H1 (cell line): ENCODE data around the gene WDR64. TPM values are rescaled to one million over a fixed set of nuclear protein-coding genes. Genes with fewer than 3 reads are reported as not detected.

ENCODE experiments used
- CTCF ChIA-PET: fragments of 300-600 bp; sonication (Branson Sonifier 250); formaldehyde crosslinking; loops from one replicate; lab custom pipeline; 2021; ENCODE audit not compliant: partially characterized antibody; lab: Charles Lee
- POLR2A ChIA-PET: fragments of 300-600 bp; sonication (Branson Sonifier 250); formaldehyde crosslinking; loops from one replicate; lab custom pipeline; 2021; ENCODE audit warnings: inconsistent platforms; ENCODE audit not compliant: partially characterized antibody; lab: Charles Lee
- DNase-seq, 2 experiments: peaks; one replicate each; pipeline versions ENCODE4 v3.0.0 to v3.0.0-alpha.2; 2010 to 2022; ENCODE audit warnings: low spot score in 2 of 2, low read depth in 1 of 2, mixed read lengths in 1 of 2
- FAIRE-seq: peaks from 2 replicates; lab custom pipeline; 2011; peaks lifted over from hg19 to GRCh38; lab: Jason Lieb, UNC
- H2AFZ ChIP-seq: 2 replicates; pipeline ENCODE4 v1.8.1; 2012; ENCODE audit warnings: low read length, inconsistent platforms
- H2AK5ac ChIP-seq: 2 replicates; pipeline ENCODE4 v1.6.1; 2013; ENCODE audit warnings: low read depth, low read length
- H2BK120ac ChIP-seq: replicated peaks from 2 replicates; pipeline ENCODE3; 2013; ENCODE audit warnings: low read depth, low read length, inconsistent platforms
- H2BK12ac ChIP-seq: 2 replicates; pipeline ENCODE4 v1.6.1; 2013; ENCODE audit warnings: low read depth, low read length
- H2BK15ac ChIP-seq: 2 replicates; pipeline ENCODE4 v1.6.1; 2013; ENCODE audit warnings: low read length
- H2BK20ac ChIP-seq: 2 replicates; pipeline ENCODE4 v1.6.1; 2013; ENCODE audit warnings: low read length
- H2BK5ac ChIP-seq: 2 replicates; pipeline ENCODE4 v1.6.1; 2013; ENCODE audit warnings: low read depth, low read length
- H3K14ac ChIP-seq: 2 replicates; pipeline ENCODE4 v1.6.1; 2013; ENCODE audit warnings: inconsistent platforms; ENCODE audit not compliant: insufficient read length
- H3K18ac ChIP-seq: 2 replicates; pipeline ENCODE4 v1.6.1; 2013; ENCODE audit warnings: low read length; ENCODE audit errors: extremely low read depth
- H3K23ac ChIP-seq: 2 replicates; pipeline ENCODE4 v1.6.1; 2013; ENCODE audit warnings: inconsistent platforms; ENCODE audit not compliant: insufficient read length
- H3K23me2 ChIP-seq: 2 replicates; pipeline ENCODE4 v1.6.1; 2013; ENCODE audit warnings: low read depth, low read length
- H3K27ac ChIP-seq: 2 replicates; pipeline ENCODE4 v1.6.1; 2011; ENCODE audit warnings: low read depth, low read length, inconsistent platforms
- H3K27me3 ChIP-seq, 4 experiments: replicated peaks in 1 of 4; 1 replicate in 1 of 4; 2 replicates in 3 of 4; pipeline versions ENCODE4 v1.6.1 to v1.8.1; 2011 to 2013; ENCODE audit warnings: low read length in 3 of 4, mild to moderate bottlenecking in 3 of 4, inconsistent platforms in 2 of 4, mixed read lengths in 2 of 4, moderate library complexity in 1 of 4; ENCODE audit not compliant: control insufficient read depth in 3 of 4, insufficient read depth in 3 of 4; ENCODE audit errors: extremely low read depth in 1 of 4
- H3K36me3 ChIP-seq, 4 experiments: 2 replicates each; pipeline versions ENCODE4 v1.6.1 to v1.8.1; 2011 to 2013; ENCODE audit warnings: mild to moderate bottlenecking in 4 of 4, low read length in 3 of 4, moderate library complexity in 2 of 4, control low read depth in 1 of 4, inconsistent platforms in 1 of 4; ENCODE audit not compliant: insufficient read depth in 4 of 4, control insufficient read depth in 2 of 4
- H3K4ac ChIP-seq: replicated peaks from 2 replicates; pipeline ENCODE3; 2013; ENCODE audit warnings: low read length, low read depth, mixed read lengths, inconsistent platforms; ENCODE audit not compliant: insufficient read length
- H3K4me1 ChIP-seq, 4 experiments: replicated peaks in 1 of 4; 1 replicate in 1 of 4; 2 replicates in 3 of 4; pipeline versions ENCODE4 v1.6.1 to v1.8.1; 2011 to 2013; ENCODE audit warnings: low read length in 3 of 4, inconsistent platforms in 2 of 4, mixed read lengths in 1 of 4; ENCODE audit not compliant: insufficient read depth in 4 of 4, control insufficient read depth in 3 of 4
- H3K4me2 ChIP-seq, 2 experiments: 2 replicates each; pipeline versions ENCODE4 v1.6.1 to v1.8.1; 2011 to 2013; ENCODE audit warnings: low read depth in 2 of 2, low read length in 2 of 2, control low read depth in 1 of 2, inconsistent platforms in 1 of 2, mild to moderate bottlenecking in 1 of 2; ENCODE audit not compliant: insufficient read depth in 1 of 2
- H3K4me3 ChIP-seq, 4 experiments: fragments of 200-600, 300-600 bp in 1 of 4; sonication (generic), shearing (Covaris generic), sonication (Bioruptor Twin) in 1 of 4; 2 replicates each; pipeline versions ENCODE4 v1.5.1 to v1.8.1; 2011 to 2016; ENCODE audit warnings: low read length in 4 of 4, low read depth in 3 of 4, control low read depth in 2 of 4, inconsistent platforms in 2 of 4, mild to moderate bottlenecking in 2 of 4, mixed read lengths in 1 of 4, moderate library complexity in 1 of 4; ENCODE audit not compliant: insufficient read depth in 2 of 4; ENCODE audit errors: extremely low read depth in 1 of 4
- H3K56ac ChIP-seq: replicated peaks from 2 replicates; pipeline ENCODE3; 2013; ENCODE audit warnings: low read depth, mild to moderate bottlenecking, mixed read lengths, low read length, inconsistent platforms; ENCODE audit not compliant: insufficient read length
- H3K79me1 ChIP-seq: 2 replicates; pipeline ENCODE4 v1.6.1; 2013; ENCODE audit warnings: low read depth, low read length, control low read depth
- H3K79me2 ChIP-seq, 2 experiments: 2 replicates each; pipeline versions ENCODE4 v1.6.1 to v1.8.1; 2012 to 2013; ENCODE audit warnings: low read length in 2 of 2, mild to moderate bottlenecking in 2 of 2, inconsistent platforms in 1 of 2; ENCODE audit not compliant: insufficient read depth in 2 of 2, control insufficient read depth in 1 of 2
- H3K9ac ChIP-seq, 4 experiments: replicated peaks in 1 of 4; 1 replicate in 1 of 4; 2 replicates in 3 of 4; pipeline versions ENCODE4 v1.6.1 to v1.8.1; 2011 to 2013; ENCODE audit warnings: low read depth in 3 of 4, low read length in 3 of 4, control low read depth in 2 of 4, mild to moderate bottlenecking in 2 of 4, moderate library complexity in 2 of 4, inconsistent platforms in 1 of 4; ENCODE audit errors: extremely low read depth in 1 of 4
- H3K9me3 ChIP-seq, 2 experiments: 2 replicates each; pipeline versions ENCODE4 v1.6.1 to v1.8.1; 2012 to 2013; ENCODE audit warnings: mild to moderate bottlenecking in 2 of 2, moderate library complexity in 2 of 2, control low read depth in 1 of 2, inconsistent platforms in 1 of 2, low read depth in 1 of 2, low read length in 1 of 2, mixed read lengths in 1 of 2; ENCODE audit not compliant: insufficient read depth in 2 of 2
- H4K20me1 ChIP-seq, 2 experiments: replicated peaks in 1 of 2; 2 replicates each; pipeline versions ENCODE3 to v1.8.1; 2011 to 2013; ENCODE audit warnings: inconsistent platforms in 2 of 2, low read length in 2 of 2, mild to moderate bottlenecking in 1 of 2; ENCODE audit not compliant: insufficient read depth in 2 of 2, control insufficient read depth in 1 of 2
- H4K5ac ChIP-seq: 2 replicates; pipeline ENCODE4 v1.6.1; 2013; ENCODE audit warnings: low read length, low read depth, mixed read lengths, inconsistent platforms; ENCODE audit not compliant: insufficient read length
- H4K8ac ChIP-seq: 2 replicates; pipeline ENCODE4 v1.8.0; 2013; ENCODE audit warnings: mild to moderate bottlenecking, moderate library complexity, low read length, inconsistent platforms; ENCODE audit not compliant: insufficient read depth; ENCODE audit errors: extremely low read depth
- H4K91ac ChIP-seq: replicated peaks from 2 replicates; pipeline ENCODE3; 2013; ENCODE audit warnings: low read length, mixed read lengths, inconsistent platforms; ENCODE audit not compliant: insufficient read length
- POLR2A ChIP-seq, 2 experiments: IDR thresholded peaks; 1 replicate in 1 of 2; 2 replicates in 1 of 2; pipeline ENCODE4 v1.6.1; 2011; ENCODE audit warnings: low read depth in 2 of 2, low read length in 2 of 2, mild to moderate bottlenecking in 2 of 2; ENCODE audit errors: control extremely low read depth in 1 of 2
- WGBS, 2 experiments: shearing (Covaris generic) in 1 of 2; methylation state at CpG; one replicate each; pipeline versions ENCODE4 v1.1.6 to v1.1.7; 2013 to 2015; ENCODE audit warnings: low lambda C conversion rate in 2 of 2, mixed read lengths in 2 of 2, inconsistent platforms in 1 of 2, low coverage in 1 of 2, missing lambda C conversion rate in 1 of 2; ENCODE audit not compliant: insufficient replicate concordance in 2 of 2, insufficient coverage in 1 of 2, insufficient read length in 1 of 2; ENCODE audit errors: extremely low coverage in 1 of 2, missing lambda C conversion rate in 1 of 2; 5-methylcytosine and 5-hydroxymethylcytosine counted together
- polyA plus RNA-seq, 7 experiments: library from polyadenylated mRNA; depleted of rRNA in 3 of 7; stranded (reverse) in 5 of 7; unstranded in 2 of 7; fragments of >200 nt in 5 of 7; fragments of 200-250 nt in 2 of 7; gene quantifications; 1 replicate in 5 of 7; 2 replicates in 1 of 7; 4 replicates in 1 of 7; pipeline versions ENCODE4 v1.2.1 to v1.2.3, GENCODE V29; 2011 to 2013; ENCODE audit warnings: missing spikeins in 2 of 7, mixed read lengths in 2 of 7
- total RNA-seq: library from RNA; stranded (reverse); fragmentation: NEBNext Ultra II Directional; extraction: Animal tissue kit (Norgen Biotek cat#: 25700); gene quantifications from 2 replicates; pipeline ENCODE4 v1.2.1, GENCODE V29; 2021

WDR64 gene
- total and polyA plus RNA-seq, 2 of the 8 experiments (the other 6 are each of a cell fraction or from before 2014, with no cell fraction given): 0.02 TPM; not detected in 1

DNA sequence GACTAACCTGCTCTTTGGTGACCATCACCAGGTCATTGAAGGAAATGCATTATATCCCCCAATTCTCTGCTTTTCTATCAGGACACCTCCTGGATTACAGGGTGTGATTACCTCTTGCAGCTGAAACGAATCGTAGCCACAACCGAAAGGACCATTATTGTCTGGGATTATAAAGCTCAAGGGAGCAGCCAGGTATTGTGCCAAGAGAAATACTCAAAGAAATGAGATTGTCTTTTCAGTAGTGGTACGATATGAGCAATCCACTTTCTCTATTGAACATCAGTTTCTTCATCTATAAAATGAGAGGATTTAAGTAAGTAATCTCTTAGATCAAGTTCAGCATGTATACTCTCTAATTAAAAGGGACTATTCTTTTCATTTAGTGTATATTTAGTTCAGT is 27.3 kb downstream of the WDR64 start:
- Histone ChIP-seq H2AFZ (no peak overlapping the region), H3K4me2 (no peak overlapping the region)

More for the DNA sequence above, 27.3 kb downstream of the WDR64 start:
- H3K27me3 ChIP-seq: no peaks in the 10 kb centered on the region
- no peak overlapping the region for H3K56ac ChIP-seq
- FAIRE-seq: no peak
- POLR2A ChIA-PET: no interaction called here
- no peak overlapping the region for H3K23ac ChIP-seq
- no peak overlapping the region for H2BK120ac ChIP-seq
- no peak overlapping the region for H3K27ac ChIP-seq
- no peak overlapping the region for H4K91ac ChIP-seq
- H2BK15ac ChIP-seq: no peak overlapping the region
- H4K20me1 ChIP-seq: peaks cover 0 to 2% of the 10 kb centered on the region in 2 experiments
- H3K4ac ChIP-seq: no peak overlapping the region
- H3K23me2 ChIP-seq: no peaks in the 10 kb centered on the region
- H3K14ac ChIP-seq: no peak overlapping the region
- H4K8ac ChIP-seq: no peak overlapping the region
- H3K79me2 ChIP-seq: no peaks in the 10 kb centered on the region
- no peaks in the 10 kb centered on the region for H3K4me1 ChIP-seq
- no peak for TF ChIP-seq POLR2A (IDR thresholded peaks at IDR 0.05; ENCODE audit: control extremely low read depth in 1 of 2, low read depth in 2 of 2, low read length in 2 of 2)
- no peak overlapping the region for H4K5ac ChIP-seq
- H3K79me1 ChIP-seq: no peaks in the 10 kb centered on the region
- no peak overlapping the region for H3K18ac ChIP-seq
- no peak overlapping the region for H2BK12ac ChIP-seq
- CTCF ChIA-PET: no interaction called here
- no peak overlapping the region for H3K4me3 ChIP-seq
- H3K9ac ChIP-seq: no peak overlapping the region
- WGBS, 2 experiments: 95% methylated on average over 4 of the region's 4 CpGs; no CpG with 5 or more reads in 1 of the 2 experiments
- no peak for DNase-seq
- H2BK20ac ChIP-seq: no peak overlapping the region
- H2BK5ac ChIP-seq: no peak overlapping the region
- no peak overlapping the region for H2AK5ac ChIP-seq
- H3K9me3 ChIP-seq: no peaks in the 10 kb centered on the region
- no peaks in the 10 kb centered on the region for H3K36me3 ChIP-seq
